ENCODE data around the gene MAN1A1. TPM values are rescaled to one million over a fixed set of nuclear protein-coding genes. Genes with fewer than 3 reads are reported as not detected.

MAN1A1 gene
- total and polyA plus RNA-seq, 2 of the 4 experiments (the other 2 are of a cell fraction) = 5.9 to 6.4 TPM

GRCh38 chr6:119312441-119312840, 37.1 kb downstream of the MAN1A1 start:
- intact Hi-C loops (cut with micrococcal nuclease) = no loop called here
- ChIA-PET CTCF (no interaction called here), POLR2A (ENCODE audit: unreplicated experiment) (no interaction called here)
- no peak overlapping the region for H2BK20ac ChIP-seq (ENCODE audit: low read depth, low read length)
- peaks cover 4% of the 10 kb centered on the region for H3K4me1 ChIP-seq (ENCODE audit: control insufficient read depth, insufficient read depth, low read length)
- no peaks in the 10 kb centered on the region for H4K20me1 ChIP-seq (ENCODE audit: insufficient read depth, low read length)
- ATAC-seq (ENCODE audit: low read depth) (no peak), DNase-seq (no peak)
- no peak overlapping the region for H3K27ac ChIP-seq (ENCODE audit: insufficient read depth, low read length)
- no peaks in the 10 kb centered on the region for H3K27me3 ChIP-seq (ENCODE audit: control insufficient read depth, insufficient read depth, low read length)
- no peak overlapping the region for H2BK15ac ChIP-seq (ENCODE audit: low read depth, low read length)
- in situ Hi-C loops (cut with MboI; ENCODE audit: low sequenced_read_pairs) = no loop called here
- dilution Hi-C loops (cut with HindIII; ENCODE audit: low sequenced_read_pairs, unreplicated experiment) = no loop called here
- no peak overlapping the region for H3K4me3 ChIP-seq (ENCODE audit: insufficient read depth, low read depth, low read length)
- no peak overlapping the region for H4K8ac ChIP-seq (ENCODE audit: low read depth in 2 of 2, low read length in 2 of 2)
- H4K5ac ChIP-seq (ENCODE audit: low read depth, low read length) = no peak overlapping the region
- no peaks in the 10 kb centered on the region for H3K36me3 ChIP-seq (ENCODE audit: control insufficient read depth, insufficient read depth, low read length)
- no CpG with 5 or more reads among the region's 4 CpGs for WGBS, 2 experiments (ENCODE audit: extremely low coverage in 2 of 2, insufficient read length in 1 of 2)
- no peak overlapping the region for H4K91ac ChIP-seq (ENCODE audit: insufficient read depth, low read depth, low read length)
- no peak overlapping the region for H3K18ac ChIP-seq (ENCODE audit: low read depth, low read length)
- H2AFZ ChIP-seq (replicated peaks; ENCODE audit: low read length, poor library complexity) = no peak overlapping the region
- H2BK5ac ChIP-seq (ENCODE audit: low read depth, low read length, poor library complexity, severe bottlenecking) = no peak overlapping the region
- no peak overlapping the region for H2AK5ac ChIP-seq (ENCODE audit: low read depth, low read length)
- BruUV-seq (replicated peaks) = no TSS peak
- no peaks in the 10 kb centered on the region; a peak in 1 of 4 replicates for H3K79me1 ChIP-seq (ENCODE audit: low read depth in 1 of 2, low read length in 2 of 2)
- H3K9ac ChIP-seq (ENCODE audit: low read depth, low read length) = no peak overlapping the region
- no peak overlapping the region for H3K14ac ChIP-seq (replicated peaks; ENCODE audit: low read depth, low read length)
- H3K56ac ChIP-seq (ENCODE audit: extremely low read depth, insufficient read depth, low read length) = no peak overlapping the region
- TF ChIP-seq NFE2L2 (IDR thresholded peaks at IDR 0.05; ENCODE audit: low read depth, low read length) (no peak), RFX5 (IDR thresholded peaks at IDR 0.05; ENCODE audit: low read depth, low read length) (no peak), SMC3 (IDR thresholded peaks at IDR 0.05; ENCODE audit: low read depth, low read length) (no peak), POLR2A (IDR thresholded peaks at IDR 0.05; ENCODE audit: low read depth, low read length) (no peak), RCOR1 (IDR thresholded peaks at IDR 0.05; ENCODE audit: insufficient replicate concordance, low read length) (no peak), BHLHE40 (IDR thresholded peaks at IDR 0.05; ENCODE audit: low read depth, low read length) (no peak), CEBPB (IDR thresholded peaks at IDR 0.05; ENCODE audit: low read depth, low read length) (no peak), FOS (IDR thresholded peaks at IDR 0.05; ENCODE audit: low read depth, low read length) (no peak), RAD21 (IDR thresholded peaks at IDR 0.05; ENCODE audit: low read length) (no peak), MAZ (IDR thresholded peaks at IDR 0.05; ENCODE audit: borderline replicate concordance, low read depth, low read length) (no peak), CHD1 (IDR thresholded peaks at IDR 0.05; ENCODE audit: low read depth, low read length) (no peak), MXI1 (IDR thresholded peaks at IDR 0.05; ENCODE audit: borderline replicate concordance, low read depth, low read length) (no peak), MAFK (IDR thresholded peaks at IDR 0.05; ENCODE audit: low read depth, low read length) (no peak), ELK1 (IDR thresholded peaks at IDR 0.05; ENCODE audit: borderline replicate concordance, low read depth, low read length) (no peak)
- TF ChIP-seq, protein P1, sequence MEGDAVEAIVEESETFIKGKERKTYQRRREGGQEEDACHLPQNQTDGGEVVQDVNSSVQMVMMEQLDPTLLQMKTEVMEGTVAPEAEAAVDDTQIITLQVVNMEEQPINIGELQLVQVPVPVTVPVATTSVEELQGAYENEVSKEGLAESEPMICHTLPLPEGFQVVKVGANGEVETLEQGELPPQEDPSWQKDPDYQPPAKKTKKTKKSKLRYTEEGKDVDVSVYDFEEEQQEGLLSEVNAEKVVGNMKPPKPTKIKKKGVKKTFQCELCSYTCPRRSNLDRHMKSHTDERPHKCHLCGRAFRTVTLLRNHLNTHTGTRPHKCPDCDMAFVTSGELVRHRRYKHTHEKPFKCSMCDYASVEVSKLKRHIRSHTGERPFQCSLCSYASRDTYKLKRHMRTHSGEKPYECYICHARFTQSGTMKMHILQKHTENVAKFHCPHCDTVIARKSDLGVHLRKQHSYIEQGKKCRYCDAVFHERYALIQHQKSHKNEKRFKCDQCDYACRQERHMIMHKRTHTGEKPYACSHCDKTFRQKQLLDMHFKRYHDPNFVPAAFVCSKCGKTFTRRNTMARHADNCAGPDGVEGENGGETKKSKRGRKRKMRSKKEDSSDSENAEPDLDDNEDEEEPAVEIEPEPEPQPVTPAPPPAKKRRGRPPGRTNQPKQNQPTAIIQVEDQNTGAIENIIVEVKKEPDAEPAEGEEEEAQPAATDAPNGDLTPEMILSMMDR (conservative IDR thresholded peaks at IDR 0.05; ENCODE audit: low read depth, low read length) = no peak
- TF ChIP-seq, protein P2, sequence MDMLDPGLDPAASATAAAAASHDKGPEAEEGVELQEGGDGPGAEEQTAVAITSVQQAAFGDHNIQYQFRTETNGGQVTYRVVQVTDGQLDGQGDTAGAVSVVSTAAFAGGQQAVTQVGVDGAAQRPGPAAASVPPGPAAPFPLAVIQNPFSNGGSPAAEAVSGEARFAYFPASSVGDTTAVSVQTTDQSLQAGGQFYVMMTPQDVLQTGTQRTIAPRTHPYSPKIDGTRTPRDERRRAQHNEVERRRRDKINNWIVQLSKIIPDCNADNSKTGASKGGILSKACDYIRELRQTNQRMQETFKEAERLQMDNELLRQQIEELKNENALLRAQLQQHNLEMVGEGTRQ (IDR thresholded peaks at IDR 0.05; ENCODE audit: low read depth, low read length) = no peak
- H2BK120ac ChIP-seq (ENCODE audit: low read depth, low read length) = no peak overlapping the region
- H3K9me1 ChIP-seq (ENCODE audit: insufficient read depth, low read length) = peaks cover 5% of the 10 kb centered on the region; the same call in 1 of the 2 replicates
- H2AK9ac ChIP-seq (replicated peaks; ENCODE audit: low read depth, low read length, poor library complexity) = no peak overlapping the region
- H3K4me2 ChIP-seq (ENCODE audit: low read depth, low read length) = no peak overlapping the region
- no peak overlapping the region for H3K23ac ChIP-seq (ENCODE audit: low read depth, low read length)
- no peak overlapping the region for H3K4ac ChIP-seq (ENCODE audit: low read depth, low read length)
- no peaks in the 10 kb centered on the region for H3K9me3 ChIP-seq (ENCODE audit: control insufficient read depth, insufficient read depth, low read length)
